H9 (cell line): Measurements from ENCODE around the gene MYO10. TPM values are rescaled to one million over a fixed set of nuclear protein-coding genes. Genes with fewer than 3 reads are reported as not detected.

ENCODE experiments used
- DNase-seq: peaks from one replicate; pipeline ENCODE4 v3.0.0-alpha.2; 2017
- H2AFZ ChIP-seq: one replicate; pipeline ENCODE4 v1.6.1; 2013; ENCODE audit warnings: mild to moderate bottlenecking, low read length, control low read depth, moderate library complexity
- H2AK5ac ChIP-seq: 2 replicates; pipeline ENCODE4 v1.6.1; 2013; ENCODE audit warnings: low read length, control low read depth, mixed read lengths; ENCODE audit not compliant: insufficient read length
- H2BK120ac ChIP-seq: one replicate; pipeline ENCODE4 v1.6.1; 2013; ENCODE audit warnings: low read depth, mild to moderate bottlenecking, low read length, control low read depth, inconsistent platforms; ENCODE audit not compliant: poor library complexity, severe bottlenecking
- H2BK12ac ChIP-seq: 2 replicates; pipeline ENCODE4 v1.6.1; 2013; ENCODE audit warnings: low read length, control low read depth, mixed read lengths, low read depth; ENCODE audit not compliant: insufficient read length
- H2BK15ac ChIP-seq: 2 replicates; pipeline ENCODE4 v1.6.1; 2013; ENCODE audit warnings: low read depth, low read length, control low read depth
- H2BK20ac ChIP-seq: one replicate; pipeline ENCODE4 v1.6.1; 2013; ENCODE audit warnings: low read depth, mild to moderate bottlenecking, low read length, control low read depth, inconsistent platforms; ENCODE audit not compliant: poor library complexity, severe bottlenecking
- H2BK5ac ChIP-seq: 2 replicates; pipeline ENCODE4 v1.6.1; 2013; ENCODE audit warnings: low read length, control low read depth, mixed read lengths; ENCODE audit not compliant: insufficient read length
- H3K14ac ChIP-seq: 2 replicates; pipeline ENCODE4 v1.6.1; 2013; ENCODE audit warnings: low read length, control low read depth; ENCODE audit not compliant: insufficient read depth
- H3K18ac ChIP-seq: 2 replicates; pipeline ENCODE4 v1.6.1; 2013; ENCODE audit warnings: low read depth, mild to moderate bottlenecking, mixed read lengths, low read length, control low read depth; ENCODE audit not compliant: insufficient read length
- H3K23ac ChIP-seq: 2 replicates; pipeline ENCODE4 v1.6.1; 2013; ENCODE audit warnings: low read length, control low read depth, mixed read lengths, low read depth; ENCODE audit not compliant: insufficient read length
- H3K23me2 ChIP-seq: 2 replicates; pipeline ENCODE4 v1.6.1; 2013; ENCODE audit warnings: low read depth, mild to moderate bottlenecking, mixed read lengths, low read length, control low read depth; ENCODE audit not compliant: insufficient read length, poor library complexity, severe bottlenecking
- H3K27ac ChIP-seq: 2 replicates; pipeline ENCODE4 v1.5.1; 2013; ENCODE audit warnings: low read length, control low read depth, mixed read lengths, low read depth; ENCODE audit not compliant: insufficient read length
- H3K27me3 ChIP-seq: 2 replicates; pipeline ENCODE4 v1.6.1; 2013; ENCODE audit warnings: low read length, control low read depth, inconsistent platforms; ENCODE audit not compliant: insufficient read depth
- H3K4ac ChIP-seq: 2 replicates; pipeline ENCODE4 v1.6.1; 2013; ENCODE audit warnings: low read depth, mild to moderate bottlenecking, control low read depth, inconsistent platforms, low read length, moderate library complexity
- H3K4me1 ChIP-seq: 2 replicates; pipeline ENCODE4 v1.6.1; 2013; ENCODE audit warnings: low read length, control low read depth, inconsistent platforms; ENCODE audit not compliant: insufficient read depth
- H3K4me2 ChIP-seq: 2 replicates; pipeline ENCODE4 v1.6.1; 2013; ENCODE audit warnings: low read length, control low read depth, mixed read lengths; ENCODE audit not compliant: insufficient read length, insufficient read depth
- H3K56ac ChIP-seq: 2 replicates; pipeline ENCODE4 v1.6.1; 2013; ENCODE audit warnings: low read depth, mild to moderate bottlenecking, mixed read lengths, low read length, control low read depth; ENCODE audit not compliant: insufficient read length
- H3K79me1 ChIP-seq: 2 replicates; pipeline ENCODE4 v1.6.1; 2013; ENCODE audit warnings: low read depth, mild to moderate bottlenecking, moderate library complexity, low read length, control low read depth, inconsistent platforms; ENCODE audit not compliant: insufficient read depth, poor library complexity, severe bottlenecking
- H3K79me2 ChIP-seq: 2 replicates; pipeline ENCODE4 v1.6.1; 2013; ENCODE audit warnings: low read length, control low read depth, inconsistent platforms; ENCODE audit not compliant: insufficient read depth
- H3K9ac ChIP-seq: 2 replicates; pipeline ENCODE4 v1.6.1; 2013; ENCODE audit warnings: low read length, control low read depth, mixed read lengths; ENCODE audit not compliant: insufficient read length; ENCODE audit errors: extremely low read depth
- H3K9me3 ChIP-seq: one replicate; pipeline ENCODE4 v1.6.1; 2013; ENCODE audit warnings: low read depth, low read length, inconsistent platforms; ENCODE audit not compliant: control insufficient read depth
- H3T11ph ChIP-seq: one replicate; pipeline ENCODE4 v1.6.1; 2013; ENCODE audit warnings: mild to moderate bottlenecking, low read length, control low read depth, inconsistent platforms
- H4K20me1 ChIP-seq: one replicate; pipeline ENCODE4 v1.6.1; 2013; ENCODE audit not compliant: control insufficient read depth, insufficient read length, insufficient read depth
- H4K5ac ChIP-seq: 2 replicates; pipeline ENCODE4 v1.6.1; 2013; ENCODE audit warnings: low read depth, mild to moderate bottlenecking, mixed read lengths, low read length, control low read depth; ENCODE audit not compliant: insufficient read length
- H4K8ac ChIP-seq: replicated peaks from 2 replicates; pipeline ENCODE4 v1.6.1; 2013; ENCODE audit warnings: low read length, control low read depth, mixed read lengths, low read depth; ENCODE audit not compliant: insufficient read length
- H4K91ac ChIP-seq: 2 replicates; pipeline ENCODE4 v1.6.1; 2013; ENCODE audit warnings: low read depth, mild to moderate bottlenecking, moderate library complexity, mixed read lengths, low read length, control low read depth; ENCODE audit not compliant: insufficient read length
- H3K27ac Mint-ChIP-seq, 3 experiments: 2 replicates in 2 of 3; 3 replicates in 1 of 3; pipeline ENCODE4 v1.8.0; 2020 to 2021; ENCODE audit warnings: mixed read lengths in 3 of 3, mild to moderate bottlenecking in 1 of 3, moderate library complexity in 1 of 3
- H3K27me3 Mint-ChIP-seq: 2 replicates; pipeline ENCODE4 v1.8.0; 2021; ENCODE audit warnings: low read depth, mild to moderate bottlenecking, moderate library complexity, mixed read lengths
- H3K36me3 Mint-ChIP-seq, 3 experiments: 2 replicates in 2 of 3; 3 replicates in 1 of 3; pipeline ENCODE4 v1.8.0; 2020 to 2021; ENCODE audit warnings: low read depth in 3 of 3, mixed read lengths in 3 of 3; ENCODE audit not compliant: insufficient read depth in 1 of 3
- H3K4me1 Mint-ChIP-seq, 2 experiments: 2 replicates each; pipeline ENCODE4 v1.8.0; 2020; ENCODE audit warnings: mixed read lengths in 2 of 2
- H3K4me3 Mint-ChIP-seq, 2 experiments: 2 replicates in 1 of 2; 3 replicates in 1 of 2; pipeline ENCODE4 v1.8.0; 2020 to 2021; ENCODE audit warnings: mild to moderate bottlenecking in 2 of 2, mixed read lengths in 2 of 2, moderate library complexity in 1 of 2
- H3K9me3 Mint-ChIP-seq, 2 experiments: 2 replicates in 1 of 2; 3 replicates in 1 of 2; pipeline ENCODE4 v1.8.0; 2020; ENCODE audit warnings: mild to moderate bottlenecking in 2 of 2, mixed read lengths in 2 of 2, moderate library complexity in 1 of 2
- WGBS: extraction: QIAGEN DNeasy Blood & Tissue Kit; methylation state at CpG from one replicate; pipeline ENCODE4 v1.1.7; 2013; ENCODE audit warnings: missing lambda C conversion rate, low lambda C conversion rate, mixed read lengths; ENCODE audit not compliant: insufficient read length; ENCODE audit errors: extremely low coverage; 5-methylcytosine and 5-hydroxymethylcytosine counted together
- total RNA-seq: library from RNA; stranded (reverse); gene quantifications from 2 replicates; pipeline ENCODE4 v1.2.1, GENCODE V29; 2021
- TF ChIP-seq, protein P1 (sequence below): fragments of 200-600 bp; sonication (generic); conservative IDR thresholded peaks from 3 replicates; pipeline ENCODE4 v1.8.0; 2021; ENCODE audit warnings: antibody characterized with exemption, mild to moderate bottlenecking

The MYO10 gene
- total RNA-seq, 1 experiment from 2014 or later = 127 TPM

- H4K91ac ChIP-seq = no peak overlapping the region
- H2BK5ac ChIP-seq = no peak overlapping the region
- H3K23me2 ChIP-seq = no peaks in the 10 kb centered on the region
- H3K79me2 ChIP-seq = no peaks in the 10 kb centered on the region
- H3K23ac ChIP-seq = no peak overlapping the region
- WGBS = no CpG with 5 or more reads among the region's 5 CpGs
- no peak overlapping the region for H3K56ac ChIP-seq
- no peak overlapping the region for H3T11ph ChIP-seq
- TF ChIP-seq, protein P1, sequence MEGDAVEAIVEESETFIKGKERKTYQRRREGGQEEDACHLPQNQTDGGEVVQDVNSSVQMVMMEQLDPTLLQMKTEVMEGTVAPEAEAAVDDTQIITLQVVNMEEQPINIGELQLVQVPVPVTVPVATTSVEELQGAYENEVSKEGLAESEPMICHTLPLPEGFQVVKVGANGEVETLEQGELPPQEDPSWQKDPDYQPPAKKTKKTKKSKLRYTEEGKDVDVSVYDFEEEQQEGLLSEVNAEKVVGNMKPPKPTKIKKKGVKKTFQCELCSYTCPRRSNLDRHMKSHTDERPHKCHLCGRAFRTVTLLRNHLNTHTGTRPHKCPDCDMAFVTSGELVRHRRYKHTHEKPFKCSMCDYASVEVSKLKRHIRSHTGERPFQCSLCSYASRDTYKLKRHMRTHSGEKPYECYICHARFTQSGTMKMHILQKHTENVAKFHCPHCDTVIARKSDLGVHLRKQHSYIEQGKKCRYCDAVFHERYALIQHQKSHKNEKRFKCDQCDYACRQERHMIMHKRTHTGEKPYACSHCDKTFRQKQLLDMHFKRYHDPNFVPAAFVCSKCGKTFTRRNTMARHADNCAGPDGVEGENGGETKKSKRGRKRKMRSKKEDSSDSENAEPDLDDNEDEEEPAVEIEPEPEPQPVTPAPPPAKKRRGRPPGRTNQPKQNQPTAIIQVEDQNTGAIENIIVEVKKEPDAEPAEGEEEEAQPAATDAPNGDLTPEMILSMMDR = no peak
- no peak overlapping the region for H3K4ac ChIP-seq
- no peaks in the 10 kb centered on the region for H3K27me3 ChIP-seq
- H3K27ac Mint-ChIP-seq = peak overlapping the region in 1 of 3 experiments; percentile 50; a peak in 1 of 7 replicates
- no peak overlapping the region for H2AFZ ChIP-seq
- no peak overlapping the region for H2BK12ac ChIP-seq
- no peak overlapping the region for H4K5ac ChIP-seq
- no peaks in the 10 kb centered on the region for H3K27me3 Mint-ChIP-seq
- H3K18ac ChIP-seq = no peak overlapping the region
- H3K36me3 Mint-ChIP-seq = peaks cover 21 to 63% (median 43%) of the 10 kb centered on the region in 3 experiments
- no peaks in the 10 kb centered on the region for H3K9me3 ChIP-seq
- no peaks in the 10 kb centered on the region for H3K79me1 ChIP-seq
- no peak overlapping the region for H3K9ac ChIP-seq
- DNase-seq = no peak
- peaks cover 11% of the 10 kb centered on the region in 2 experiments for H3K4me1 Mint-ChIP-seq
- no peak overlapping the region for H3K4me2 ChIP-seq
- H3K9me3 Mint-ChIP-seq = no peaks in the 10 kb centered on the region
- no peak overlapping the region for H3K27ac ChIP-seq
- no peak overlapping the region for H2BK15ac ChIP-seq
- H2BK120ac ChIP-seq = no peak overlapping the region
- H4K20me1 ChIP-seq = no peaks in the 10 kb centered on the region
- H2BK20ac ChIP-seq = no peak overlapping the region
- H4K8ac ChIP-seq = no peak overlapping the region
- no peak overlapping the region for H3K4me3 Mint-ChIP-seq
- no peak overlapping the region for H3K14ac ChIP-seq
- H3K4me1 ChIP-seq = peaks cover 3% of the 10 kb centered on the region; the same call in 1 of the 2 replicates
- no peak overlapping the region for H2AK5ac ChIP-seq
Observed at GRCh38 chr5:16763211-16763610, 172.9 kb downstream of the MYO10 start.
